HepG2 (cell line): ENCODE results near the gene LARP7. TPM values are rescaled to one million over a fixed set of nuclear protein-coding genes. Genes with fewer than 3 reads are reported as not detected.

Experiments
- ATAC-seq: fragments of 200-7000 bp; cut with Tn5 transposase; 3 replicates; pipeline ENCODE4 v1.9.1; 2020; ENCODE audit warnings: mild to moderate bottlenecking, moderate library complexity
- BruUV-seq: library from RNA; stranded (reverse); fragments of 400-500 nt; replicated peaks from 2 replicates; lab custom pipeline; 2021; lab: Mats Ljungman, UMichigan
- CTCF ChIA-PET: fragments of 300-600 bp; formaldehyde crosslinking; extraction: SDS; loops from one replicate; lab custom pipeline; 2021; ENCODE audit warnings: low total read pairs, inconsistent platforms, low intra/inter-chr PET ratio; lab: Yijun Ruan, JAX
- POLR2A ChIA-PET: fragments of 350-600 bp; sonication (Branson Sonifier 250); formaldehyde crosslinking; loops from one replicate; lab custom pipeline; 2020; ENCODE audit warnings: antibody characterized with exemption, inconsistent platforms; lab: Yijun Ruan, JAX
- DNase-seq: peaks from one replicate; pipeline ENCODE4 v3.0.0-alpha.2; 2015; ENCODE audit warnings: low spot score
- FAIRE-seq: peaks from 3 replicates; lab custom pipeline; 2011; peaks lifted over from hg19 to GRCh38; lab: Jason Lieb, UNC
- H2AFZ ChIP-seq: one replicate; pipeline ENCODE4 v1.6.1; 2011; ENCODE audit warnings: low read length, inconsistent platforms
- H3K27ac ChIP-seq: fragments of 300-600 bp; 3 replicates; pipeline ENCODE4 v1.8.0; 2011; ENCODE audit warnings: mixed run types, mild to moderate bottlenecking, mixed read lengths, low read length, inconsistent platforms; ENCODE audit not compliant: insufficient read depth; ENCODE audit errors: extremely low read length
- H3K27me3 ChIP-seq, 2 experiments: fragments of 200-600 bp in 1 of 2; 2 replicates in 1 of 2; 3 replicates in 1 of 2; pipeline versions ENCODE4 v1.6.0 to v1.8.0; 2011; ENCODE audit warnings: low read length in 2 of 2, mild to moderate bottlenecking in 2 of 2, moderate library complexity in 2 of 2, inconsistent platforms in 1 of 2; ENCODE audit not compliant: insufficient read depth in 2 of 2, control insufficient read depth in 1 of 2
- H3K36me3 ChIP-seq, 2 experiments: fragments of 200-600 bp in 1 of 2; replicated peaks in 1 of 2; 2 replicates in 1 of 2; 3 replicates in 1 of 2; pipeline versions ENCODE4 v1.5.1 to v1.8.0; 2011; ENCODE audit warnings: low read length in 2 of 2, inconsistent platforms in 1 of 2; ENCODE audit not compliant: insufficient read depth in 2 of 2, control insufficient read depth in 1 of 2
- H3K4me1 ChIP-seq: 2 replicates; pipeline ENCODE4 v1.5.1; 2012; ENCODE audit warnings: low read length, inconsistent platforms; ENCODE audit not compliant: insufficient read depth
- H3K4me2 ChIP-seq: 2 replicates; pipeline ENCODE4 v1.6.0; 2011; ENCODE audit warnings: low read depth, low read length, inconsistent platforms
- H3K4me3 ChIP-seq, 3 experiments: fragments of 200-600 bp in 1 of 3; sonication (generic), shearing (Covaris generic) in 1 of 3; replicated peaks in 1 of 3; 2 replicates each; pipeline ENCODE4 v1.5.1; 2011 to 2016; ENCODE audit warnings: low read length in 3 of 3, inconsistent platforms in 2 of 3, low read depth in 2 of 3, mild to moderate bottlenecking in 2 of 3, control low read depth in 1 of 3, mixed read lengths in 1 of 3; ENCODE audit not compliant: insufficient read depth in 1 of 3
- H3K79me2 ChIP-seq: one replicate; pipeline ENCODE4 v1.6.1; 2011; ENCODE audit warnings: low read length, inconsistent platforms; ENCODE audit not compliant: insufficient read depth
- H3K9ac ChIP-seq: 2 replicates; pipeline ENCODE4 v1.6.0; 2011; ENCODE audit warnings: mild to moderate bottlenecking, low read depth, low read length, inconsistent platforms; ENCODE audit not compliant: insufficient read depth
- H3K9me3 ChIP-seq: 2 replicates; pipeline ENCODE4 v1.5.1; 2012; ENCODE audit warnings: mild to moderate bottlenecking, low read length
- H4K20me1 ChIP-seq: 2 replicates; pipeline ENCODE4 v1.6.0; 2011; ENCODE audit warnings: inconsistent platforms, mild to moderate bottlenecking, low read length, moderate library complexity; ENCODE audit not compliant: insufficient read depth
- MIXL1 ChIP-seq: IDR thresholded peaks from 2 replicates; pipeline ENCODE4 v1.6.1; 2016
- PHB2 ChIP-seq: fragments of 450-650 bp; IDR thresholded peaks from 2 replicates; pipeline ENCODE4 v1.6.1; 2018; ENCODE audit not compliant: partially characterized antibody
- PRMT3 ChIP-seq: sonication (generic); formaldehyde crosslinking; IDR thresholded peaks from 2 replicates; pipeline ENCODE4 v1.8.1; 2022; ENCODE audit warnings: low read depth, mild to moderate bottlenecking, moderate library complexity, missing genetic modification reagents, borderline replicate concordance
- RFX5 ChIP-seq: IDR thresholded peaks from 2 replicates; pipeline ENCODE4 v1.6.1; 2011; ENCODE audit warnings: low read depth, low read length, improper control_type of control experiment
- SSRP1 ChIP-seq: IDR thresholded peaks from 2 replicates; pipeline ENCODE4 v1.6.1; 2016; ENCODE audit warnings: control low read depth
- ZKSCAN8 ChIP-seq: IDR thresholded peaks from 2 replicates; pipeline ENCODE4 v1.6.1; 2016; ENCODE audit warnings: borderline replicate concordance, missing genetic modification reagents, missing compliant biosample characterization
- ZMAT3 ChIP-seq: sonication (generic); formaldehyde crosslinking; conservative IDR thresholded peaks from 2 replicates; pipeline ENCODE4 v1.7.0; 2021; ENCODE audit warnings: missing genetic modification reagents
- ZNF264 ChIP-seq: sonication (generic); formaldehyde crosslinking; IDR thresholded peaks from 2 replicates; pipeline ENCODE4 v1.4.0; 2020; ENCODE audit warnings: missing genetic modification reagents
- ZNF318 ChIP-seq: sonication (generic); formaldehyde crosslinking; IDR thresholded peaks from 2 replicates; pipeline ENCODE4 v1.4.0; 2020; ENCODE audit warnings: mild to moderate bottlenecking, missing genetic modification reagents
- ZNF724P ChIP-seq: sonication (generic); formaldehyde crosslinking; IDR thresholded peaks from 2 replicates; pipeline ENCODE4 v1.8.0; 2022; ENCODE audit warnings: missing genetic modification reagents, borderline replicate concordance
- in situ Hi-C: cut with HindIII; loops from 2 replicates; pipeline ENCODE4 v1.10.0; 2017; ENCODE audit warnings: low pct_unique_long_range_greater_than_20kb; ENCODE audit not compliant: extremely low pct_ligation_motif_present
- intact Hi-C: fragments of 100-400 bp; cut with micrococcal nuclease; formaldehyde crosslinking; loops from one replicate; pipeline ENCODE4 v1.10.0; 2022; ENCODE audit not compliant: unreplicated experiment
- polyA plus RNA-seq, 8 experiments: library from polyadenylated mRNA; depleted of rRNA in 3 of 8; stranded (reverse) in 7 of 8; unstranded in 1 of 8; fragments of >200 nt; fragmentation: Illumina TruSeq in 4 of 8; extraction: Trizol in 4 of 8; gene quantifications; 2 replicates each; pipeline versions ENCODE4 v1.2.1 to v1.2.3, GENCODE V29; 2011 to 2016; ENCODE audit warnings: low read depth in 4 of 8, missing spikeins in 1 of 8, mixed read lengths in 1 of 8; ENCODE audit not compliant: insufficient read depth in 1 of 8
- total RNA-seq, 5 experiments: library from RNA; depleted of rRNA; stranded (reverse); fragments of >200 nt; fragmentation: Illumina TruSeq; extraction: Trizol; gene quantifications; 2 replicates each; pipeline ENCODE4 v1.2.3, GENCODE V29; 2016; ENCODE audit warnings: low read depth in 1 of 5

LARP7 gene
- total and polyA plus RNA-seq, 2 of the 13 experiments (the other 11 are each of a cell fraction or from before 2014, with no cell fraction given): 9.7 to 37.1 TPM

DNA sequence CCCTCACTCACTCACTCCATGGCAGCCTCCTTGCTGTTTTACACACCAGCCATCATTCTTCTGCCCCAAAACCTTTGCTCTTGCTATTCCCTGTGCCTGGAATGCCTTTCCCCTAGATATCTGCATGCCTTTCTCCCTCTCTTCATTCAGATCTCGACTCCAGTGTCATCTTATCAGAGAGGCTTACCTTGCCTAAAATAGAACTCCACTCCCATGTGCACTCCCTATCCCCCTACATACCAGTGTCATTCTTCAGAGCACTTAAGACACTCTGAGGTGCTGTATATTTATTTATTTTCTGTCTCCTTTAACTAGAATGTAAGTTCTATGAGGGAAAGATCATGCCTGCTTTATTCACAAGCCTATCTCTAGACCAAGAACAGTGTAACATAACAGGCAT, 45.4 kb upstream of the LARP7 start (continued):
- TF ChIP-seq SSRP1 (CRISPR knock-in tag): no peak
- no peak for TF ChIP-seq ZMAT3 (CRISPR knock-in tag)
- no peak for TF ChIP-seq MIXL1
- no peak for TF ChIP-seq ZNF318 (CRISPR knock-in tag)

GRCh38 chr4:112592717-112593116, 44.2 kb upstream of the LARP7 start:
- no peaks in the 10 kb centered on the region for H3K79me2 ChIP-seq
- POLR2A ChIA-PET: no interaction called here
- no peak for ATAC-seq
- BruUV-seq: no TSS peak
- no peaks in the 10 kb centered on the region for H3K4me1 ChIP-seq
- no peaks in the 10 kb centered on the region for H3K36me3 ChIP-seq
- in situ Hi-C loops (no loop called here), intact Hi-C loops (no loop called here)
- TF ChIP-seq PRMT3 (CRISPR knock-in tag) (no peak), RFX5 (no peak), PHB2 (no peak), ZNF264 (CRISPR knock-in tag) (peak; percentile 97), ZKSCAN8 (no peak), ZNF724P (CRISPR knock-in tag) (no peak)
- H3K9ac ChIP-seq: no peak overlapping the region
- no peak overlapping the region for H3K4me2 ChIP-seq
- no peak for DNase-seq
- no peak overlapping the region for H3K27ac ChIP-seq
- no peaks in the 10 kb centered on the region for H4K20me1 ChIP-seq
- no peaks in the 10 kb centered on the region for H3K27me3 ChIP-seq
- H2AFZ ChIP-seq: no peak overlapping the region
- H3K9me3 ChIP-seq: no peaks in the 10 kb centered on the region
- no peak overlapping the region for H3K4me3 ChIP-seq
- CTCF ChIA-PET: no interaction called here
- no peak for FAIRE-seq
